ENCODE measurements around the gene KRT74.
"Not testable (repeated sequence)": the region's sequence is repeated elsewhere in the genome, so short reads cannot be mapped to it uniquely, and the experiment has no call there.

KRT74 gene

GRCh38 chr12:52602552-52602951 lies 28.9 kb upstream of the KRT74 start:
- DNase-seq = no peak

- no peak for DNase-seq
Observed at GRCh38 chr12:52601671-52602070, 28.0 kb upstream of the KRT74 start.

GRCh38 chr12:52600941-52601481 lies 27.4 kb upstream of the KRT74 start, which contains the start of gene KRT72:
Gene KRT72 (minus strand): TSS chr12:52601463. CDS start chr12:52601452, 11 bp downstream.
- DNase-seq = no peak

GRCh38 chr12:52600475-52600874 lies 26.8 kb upstream of the KRT74 start:
- no peak for DNase-seq

GRCh38 chr12:52600071-52600470 lies 26.4 kb upstream of the KRT74 start:
- no peak for DNase-seq

- DNase-seq = no peak
Observed at GRCh38 chr12:52598966-52599365, 25.3 kb upstream of the KRT74 start.

- not testable (repeated sequence) for DNase-seq
Observed at GRCh38 chr12:52594237-52594636, 20.6 kb upstream of the KRT74 start.

GRCh38 chr12:52591521-52591920 lies 17.9 kb upstream of the KRT74 start:
- no peak for DNase-seq

- DNase-seq = no peak
Observed at GRCh38 chr12:52590021-52590420, 16.4 kb upstream of the KRT74 start.

- DNase-seq = no peak
Observed at GRCh38 chr12:52587563-52587962, 13.9 kb upstream of the KRT74 start.

- DNase-seq = no peak
Observed at GRCh38 chr12:52585946-52586345, 12.3 kb upstream of the KRT74 start.

- no peak for DNase-seq
Observed at GRCh38 chr12:52585066-52585465, 11.4 kb upstream of the KRT74 start.

- no peak for DNase-seq
Observed at GRCh38 chr12:52584156-52584682, 10.6 kb upstream of the KRT74 start.

- DNase-seq = peak in 9 of 14 donors; percentile 2 to 43 (median 14)
Observed at GRCh38 chr12:52582971-52583456, 9.4 kb upstream of the KRT74 start.

- no peak for DNase-seq
Observed at GRCh38 chr12:52582486-52582885, 8.8 kb upstream of the KRT74 start.

- no peak for DNase-seq
Observed at GRCh38 chr12:52581481-52581880, 7.8 kb upstream of the KRT74 start.

- no peak for DNase-seq
Observed at GRCh38 chr12:52581066-52581465, 7.4 kb upstream of the KRT74 start.

GRCh38 chr12:52580496-52580895 lies 6.9 kb upstream of the KRT74 start:
- no peak for DNase-seq

GRCh38 chr12:52579468-52580465 lies 6.1 kb upstream of the KRT74 start:
- no peak for DNase-seq

- no peak for DNase-seq
Observed at GRCh38 chr12:52578469-52578868, 4.8 kb upstream of the KRT74 start.

GRCh38 chr12:52577316-52577715 lies 3.7 kb upstream of the KRT74 start:
- no peak for DNase-seq

- no peak for DNase-seq
Observed at GRCh38 chr12:52575948-52576347, 2.3 kb upstream of the KRT74 start.

GRCh38 chr12:52575256-52575655 lies 1.6 kb upstream of the KRT74 start:
- DNase-seq = no peak

Data from C1 segment of cervical spinal cord (tissue), 14 donors.